Ishikawa (cell line): ENCODE measurements around the gene ARHGAP20.

Source experiments
- CEBPB ChIP-seq: IDR thresholded peaks from 2 replicates; pipeline ENCODE4 v1.6.1; 2012
- CREB1 ChIP-seq: IDR thresholded peaks from 2 replicates; pipeline ENCODE4 v1.6.1; 2012; ENCODE audit warnings: low read depth
- EGR1 ChIP-seq: IDR thresholded peaks from 2 replicates; pipeline ENCODE4 v1.6.1; 2012
- EP300 ChIP-seq: IDR thresholded peaks from 2 replicates; pipeline ENCODE4 v1.6.1; 2012; ENCODE audit warnings: borderline replicate concordance
- MAX ChIP-seq: IDR thresholded peaks from 2 replicates; pipeline ENCODE4 v1.6.1; 2012
- NFIC ChIP-seq: IDR thresholded peaks from 2 replicates; pipeline ENCODE4 v1.6.1; 2012
- RAD21 ChIP-seq: IDR thresholded peaks from 2 replicates; pipeline ENCODE4 v1.6.1; 2012; ENCODE audit warnings: low read depth
- TAF1 ChIP-seq: IDR thresholded peaks from 2 replicates; pipeline ENCODE4 v1.6.1; 2012; ENCODE audit warnings: low read depth, mild to moderate bottlenecking
- TCF12 ChIP-seq: IDR thresholded peaks from 2 replicates; pipeline ENCODE4 v1.6.1; 2012; ENCODE audit warnings: low read depth
- TEAD4 ChIP-seq: IDR thresholded peaks from 2 replicates; pipeline ENCODE4 v1.6.1; 2012
- YY1 ChIP-seq: IDR thresholded peaks from 2 replicates; pipeline ENCODE4 v1.6.1; 2012; ENCODE audit warnings: low read depth
- ZBTB7A ChIP-seq: IDR thresholded peaks from 2 replicates; pipeline ENCODE4 v1.6.1; 2012; ENCODE audit warnings: low read depth
- TF ChIP-seq, protein P1 (sequence below): IDR thresholded peaks from 2 replicates; pipeline ENCODE4 v1.6.1; 2012; ENCODE audit warnings: low read depth, mild to moderate bottlenecking

GRCh38 chr11:110757962-110758755, 45.9 kb upstream of the ARHGAP20 start:
- no peak for TF ChIP-seq MAX
- no peak for TF ChIP-seq TEAD4
- TF ChIP-seq NFIC, result no peak
- TF ChIP-seq TAF1, result no peak
- no peak for TF ChIP-seq RAD21
- TF ChIP-seq, protein P1, sequence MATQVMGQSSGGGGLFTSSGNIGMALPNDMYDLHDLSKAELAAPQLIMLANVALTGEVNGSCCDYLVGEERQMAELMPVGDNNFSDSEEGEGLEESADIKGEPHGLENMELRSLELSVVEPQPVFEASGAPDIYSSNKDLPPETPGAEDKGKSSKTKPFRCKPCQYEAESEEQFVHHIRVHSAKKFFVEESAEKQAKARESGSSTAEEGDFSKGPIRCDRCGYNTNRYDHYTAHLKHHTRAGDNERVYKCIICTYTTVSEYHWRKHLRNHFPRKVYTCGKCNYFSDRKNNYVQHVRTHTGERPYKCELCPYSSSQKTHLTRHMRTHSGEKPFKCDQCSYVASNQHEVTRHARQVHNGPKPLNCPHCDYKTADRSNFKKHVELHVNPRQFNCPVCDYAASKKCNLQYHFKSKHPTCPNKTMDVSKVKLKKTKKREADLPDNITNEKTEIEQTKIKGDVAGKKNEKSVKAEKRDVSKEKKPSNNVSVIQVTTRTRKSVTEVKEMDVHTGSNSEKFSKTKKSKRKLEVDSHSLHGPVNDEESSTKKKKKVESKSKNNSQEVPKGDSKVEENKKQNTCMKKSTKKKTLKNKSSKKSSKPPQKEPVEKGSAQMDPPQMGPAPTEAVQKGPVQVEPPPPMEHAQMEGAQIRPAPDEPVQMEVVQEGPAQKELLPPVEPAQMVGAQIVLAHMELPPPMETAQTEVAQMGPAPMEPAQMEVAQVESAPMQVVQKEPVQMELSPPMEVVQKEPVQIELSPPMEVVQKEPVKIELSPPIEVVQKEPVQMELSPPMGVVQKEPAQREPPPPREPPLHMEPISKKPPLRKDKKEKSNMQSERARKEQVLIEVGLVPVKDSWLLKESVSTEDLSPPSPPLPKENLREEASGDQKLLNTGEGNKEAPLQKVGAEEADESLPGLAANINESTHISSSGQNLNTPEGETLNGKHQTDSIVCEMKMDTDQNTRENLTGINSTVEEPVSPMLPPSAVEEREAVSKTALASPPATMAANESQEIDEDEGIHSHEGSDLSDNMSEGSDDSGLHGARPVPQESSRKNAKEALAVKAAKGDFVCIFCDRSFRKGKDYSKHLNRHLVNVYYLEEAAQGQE, result no peak
- TF ChIP-seq YY1, result no peak
- no peak for TF ChIP-seq EP300
- no peak for TF ChIP-seq CEBPB
- TF ChIP-seq ZBTB7A, result no peak
- TF ChIP-seq EGR1, result no peak
- no peak for TF ChIP-seq CREB1
- TF ChIP-seq TCF12, result no peak
